ENCODE data around the gene GRAMD2B.

The GRAMD2B gene

GRCh38 chr5:126385524-126386502 lies 37.4 kb upstream of the GRAMD2B start:
- TF ChIP-seq CTCF (IDR thresholded peaks at IDR 0.05) = no peak

GRCh38 chr5:126389179-126389578 lies 34.0 kb upstream of the GRAMD2B start:
- TF ChIP-seq CTCF (IDR thresholded peaks at IDR 0.05) = no peak

DNA sequence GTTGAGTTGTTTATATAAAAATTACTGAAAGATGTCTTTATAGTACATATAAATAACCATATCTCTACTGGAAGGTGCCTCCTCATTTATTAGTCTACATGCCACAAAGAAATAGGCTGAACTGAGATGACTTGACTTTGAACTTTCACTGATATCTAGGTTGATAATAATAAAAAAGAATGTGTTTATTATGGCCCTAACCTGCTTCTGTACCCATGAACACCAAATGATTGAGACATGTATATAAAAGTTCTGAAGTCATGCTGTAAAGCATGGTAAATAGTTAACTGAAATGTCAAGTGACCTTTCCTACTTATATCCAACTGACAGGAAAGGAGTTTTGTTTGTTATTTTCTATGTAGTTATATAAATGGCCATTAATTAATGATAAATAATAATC lies 33.2 kb upstream of the GRAMD2B start:
- TF ChIP-seq CTCF (IDR thresholded peaks at IDR 0.05) = no peak

GRCh38 chr5:126391386-126391785 lies 31.8 kb upstream of the GRAMD2B start:
- no peak for TF ChIP-seq CTCF (IDR thresholded peaks at IDR 0.05)

GRCh38 chr5:126394211-126394788 lies 28.9 kb upstream of the GRAMD2B start:
- no peak for TF ChIP-seq CTCF (IDR thresholded peaks at IDR 0.05)

DNA sequence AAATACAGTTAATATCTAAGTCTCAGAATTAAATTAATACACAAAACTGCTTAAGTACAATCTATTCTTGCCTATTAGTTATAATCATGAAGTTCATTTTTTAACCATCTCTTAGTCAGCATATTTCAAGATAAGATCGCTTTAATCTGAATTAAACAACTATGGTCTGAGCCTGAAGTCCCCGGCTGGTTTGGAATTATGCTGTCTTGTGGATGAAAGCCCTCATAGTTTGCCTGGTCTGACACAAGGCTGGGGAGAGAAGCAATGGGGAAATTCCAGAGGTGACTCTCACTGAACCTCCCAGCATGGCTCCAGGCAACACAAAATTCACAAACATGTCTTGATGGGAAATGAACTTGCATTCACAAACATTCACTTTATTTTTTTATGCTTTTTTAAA lies 28.0 kb upstream of the GRAMD2B start:
- TF ChIP-seq CTCF (IDR thresholded peaks at IDR 0.05) = no peak

GRCh38 chr5:126395605-126396004 lies 27.6 kb upstream of the GRAMD2B start:
- TF ChIP-seq CTCF (IDR thresholded peaks at IDR 0.05) = no peak

Data from LNCAP (cell line).